Hippocampal formation (tissue), 2 donors: ENCODE results near the gene E2F7.

Experiments used
- DNase-seq, 2 donors: peaks; one replicate each; lab custom pipeline; 2025; lab: John Stamatoyannopoulos, UW

E2F7 gene

DNA sequence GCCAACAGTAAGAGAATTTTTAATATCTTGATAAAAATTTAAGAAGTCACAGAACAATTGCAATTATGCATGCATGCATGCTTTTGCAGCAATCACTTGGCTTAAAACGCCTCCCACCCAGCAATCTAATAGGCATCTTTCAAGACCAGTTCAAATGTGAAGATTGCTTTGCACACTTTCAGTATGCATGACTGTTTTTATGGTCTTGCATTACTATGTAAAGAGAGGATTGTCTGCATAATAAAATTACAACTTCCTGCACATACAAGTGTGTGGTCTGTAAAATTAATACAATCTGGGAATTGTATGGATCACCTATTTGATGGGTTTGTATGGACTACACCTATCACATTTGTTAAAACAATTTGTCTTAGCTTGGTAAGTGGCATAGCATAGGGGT is 48.8 kb downstream of the E2F7 start:
- no peak for DNase-seq

DNA sequence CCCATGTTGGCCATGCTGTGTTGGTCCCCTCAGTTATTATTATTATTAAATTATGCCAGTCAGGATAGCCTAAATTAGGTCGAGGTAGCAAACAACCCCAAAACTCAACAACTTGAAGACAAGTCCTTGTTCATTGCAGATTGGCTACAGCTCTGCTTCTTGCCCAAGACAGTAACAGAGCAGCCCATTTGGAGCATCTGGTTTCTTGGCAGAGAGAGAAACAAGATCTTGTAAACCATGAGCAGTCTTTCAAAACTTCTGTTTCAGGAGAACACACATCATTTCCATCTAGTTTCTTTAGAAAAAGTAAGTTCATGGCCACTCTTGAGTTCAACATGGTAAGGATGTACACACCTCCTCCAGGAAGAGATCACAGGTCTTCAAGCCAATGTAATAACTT is 52.3 kb downstream of the E2F7 start:
- DNase-seq, result no peak

DNA sequence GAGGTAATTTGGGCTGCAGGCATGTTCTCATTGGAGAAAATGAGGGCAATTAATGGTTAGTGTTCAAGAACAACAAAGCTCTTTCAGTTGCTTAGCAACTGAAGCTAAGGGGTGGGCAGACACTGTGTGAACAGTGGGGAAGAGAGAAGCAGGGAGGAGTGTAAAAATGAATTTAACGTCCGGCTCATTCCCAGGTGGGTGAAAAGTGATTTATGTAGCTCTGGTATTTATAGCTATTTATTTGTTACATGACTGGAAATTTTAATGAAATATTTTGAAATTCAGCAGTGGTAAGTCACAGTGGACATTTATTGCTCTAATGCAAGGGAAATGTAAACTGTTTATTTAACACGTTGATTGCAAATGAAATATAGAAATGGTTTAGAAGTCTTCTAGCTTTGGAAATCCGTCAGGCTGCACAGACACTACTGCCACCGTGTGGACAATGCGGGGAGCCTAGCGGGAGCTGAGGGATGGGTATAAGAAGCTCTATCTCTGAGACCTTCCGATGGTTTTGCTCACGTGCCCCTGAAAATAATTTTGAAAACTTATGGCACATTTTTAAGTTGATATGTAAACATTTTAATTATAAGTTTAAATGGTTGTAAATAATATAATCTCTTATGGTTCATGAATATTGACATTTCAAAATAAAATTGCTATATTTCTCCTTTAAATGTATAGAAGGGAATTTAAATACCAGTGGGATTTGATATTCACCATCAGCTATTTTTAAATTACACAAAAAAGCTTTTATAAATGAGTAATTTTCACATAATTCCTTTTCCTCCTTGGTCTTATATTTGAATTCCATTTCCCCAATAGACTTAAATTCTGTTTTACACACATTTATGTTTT is 54.4 kb downstream of the E2F7 start:
- peak; percentile 36 to 78 for DNase-seq

DNA sequence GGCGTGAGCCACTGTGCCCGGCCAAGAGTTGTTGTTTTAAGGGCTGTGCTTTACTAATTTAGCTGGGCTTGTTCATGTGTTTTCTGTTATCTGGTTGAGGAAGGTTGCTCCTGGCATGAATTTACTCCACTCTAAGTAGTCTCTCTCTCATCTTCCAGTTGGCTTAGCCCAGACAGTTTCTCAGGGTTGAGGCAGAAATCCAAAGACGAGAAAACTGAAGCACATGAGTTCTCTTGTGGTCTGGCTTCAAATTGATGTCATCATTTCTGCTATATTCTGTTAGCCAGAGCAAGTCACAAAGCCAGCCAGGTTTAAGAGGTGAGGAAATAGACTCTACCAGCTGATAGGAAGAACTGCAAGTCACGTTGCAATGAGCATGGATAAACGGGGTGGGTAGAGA is 57.9 kb downstream of the E2F7 start:
- no peak for DNase-seq

DNA sequence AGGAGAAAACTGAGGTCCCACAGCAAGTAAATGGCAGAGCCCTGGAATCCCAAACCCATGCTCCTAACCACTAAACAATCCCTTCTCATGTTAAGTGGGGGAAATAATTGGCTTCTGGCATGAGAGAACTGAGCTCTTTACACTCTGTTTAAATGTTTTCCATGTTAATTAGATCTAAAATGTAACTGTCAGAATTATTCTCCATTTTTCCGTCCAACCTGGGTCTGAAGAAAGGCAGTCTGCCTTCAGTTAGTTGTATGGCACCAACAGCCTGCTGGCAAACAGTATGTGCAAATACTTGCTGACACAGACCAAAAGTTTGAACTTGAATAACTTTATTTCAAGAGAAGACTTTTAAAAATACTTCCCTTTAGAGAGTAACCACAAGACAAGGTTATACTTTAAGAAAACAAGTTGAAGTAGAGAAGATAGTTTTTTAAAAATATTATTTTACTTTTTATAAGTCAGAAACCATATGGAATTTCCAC is 59.7 kb downstream of the E2F7 start:
- no peak for DNase-seq

DNA sequence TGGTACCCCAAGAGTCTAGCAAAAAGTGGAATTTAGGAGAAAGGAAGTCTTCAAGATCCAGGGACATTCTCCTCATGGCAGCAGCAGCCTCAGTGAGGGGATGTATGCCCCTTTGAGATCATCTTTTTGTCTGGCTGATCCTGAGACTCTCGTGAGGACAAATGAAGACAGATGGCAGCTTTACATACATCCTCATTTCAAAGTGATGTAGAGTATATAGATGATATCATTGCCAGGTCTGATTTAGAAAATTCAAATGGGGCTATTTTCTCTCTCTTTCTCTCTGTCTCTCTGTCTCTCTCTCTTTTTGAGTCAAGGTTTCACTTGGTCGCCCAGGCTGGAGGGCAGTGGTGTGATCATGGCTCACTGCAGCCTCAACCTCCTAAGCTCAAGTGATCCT is 61.5 kb downstream of the E2F7 start:
- no peak for DNase-seq

DNA sequence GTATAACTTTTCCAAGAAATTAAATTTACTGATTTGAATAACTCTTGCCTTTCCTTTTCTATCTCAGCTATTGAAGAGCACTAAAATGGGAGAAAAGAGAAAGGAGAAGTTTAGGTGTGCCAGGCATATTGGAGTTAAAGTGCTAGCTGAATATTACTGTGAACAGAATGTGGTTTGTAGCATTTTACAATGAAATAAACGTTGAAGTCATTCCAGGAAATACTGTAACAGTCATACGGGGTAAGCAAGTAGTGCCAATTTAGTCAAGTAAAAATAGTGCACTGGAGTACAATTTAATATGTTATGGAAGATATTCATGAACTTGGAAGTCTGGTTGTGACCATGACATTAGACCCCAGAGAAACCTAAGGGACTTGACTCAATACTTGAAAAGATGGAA is 62.1 kb downstream of the E2F7 start:
- DNase-seq, result no peak

DNA sequence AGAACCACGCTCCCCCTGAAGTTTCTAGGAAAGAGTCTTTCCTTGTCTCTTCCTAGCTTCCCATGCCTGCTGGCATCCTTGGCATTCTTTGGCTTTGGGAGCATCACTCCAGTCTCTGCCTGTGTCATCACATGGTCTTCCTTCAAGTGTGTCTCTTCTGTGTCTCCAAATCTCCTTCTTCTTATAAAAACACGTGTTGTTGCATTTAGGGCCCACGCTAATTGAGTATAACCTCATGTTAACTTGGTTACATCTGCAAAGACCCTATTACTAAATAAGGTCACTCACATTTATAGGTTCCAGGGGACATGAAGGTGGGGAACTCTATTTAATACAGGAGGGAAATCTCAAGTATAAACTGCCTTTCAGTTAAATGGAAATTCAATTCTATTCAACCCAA is 63.0 kb downstream of the E2F7 start:
- no peak for DNase-seq

DNA sequence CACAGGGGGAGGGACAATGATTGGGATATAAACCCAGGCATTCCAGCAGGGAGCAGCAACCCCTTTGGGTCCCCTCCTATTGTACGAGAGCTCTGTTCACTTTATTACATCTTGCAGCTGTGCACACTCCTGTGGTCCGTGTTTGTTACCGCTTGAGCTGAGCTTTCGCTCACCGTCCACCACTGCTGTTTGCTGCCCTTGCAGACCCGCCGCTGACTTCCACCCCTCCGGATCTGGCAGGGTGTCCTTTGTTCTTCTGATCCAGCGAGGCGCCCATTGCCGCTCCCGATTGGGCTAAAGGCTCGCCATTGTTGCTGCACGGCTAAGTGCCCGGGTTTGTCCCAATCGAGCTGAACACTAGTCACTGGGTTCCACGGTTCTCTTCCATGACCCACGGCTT is 64.1 kb downstream of the E2F7 start:
- DNase-seq, result no peak

DNA sequence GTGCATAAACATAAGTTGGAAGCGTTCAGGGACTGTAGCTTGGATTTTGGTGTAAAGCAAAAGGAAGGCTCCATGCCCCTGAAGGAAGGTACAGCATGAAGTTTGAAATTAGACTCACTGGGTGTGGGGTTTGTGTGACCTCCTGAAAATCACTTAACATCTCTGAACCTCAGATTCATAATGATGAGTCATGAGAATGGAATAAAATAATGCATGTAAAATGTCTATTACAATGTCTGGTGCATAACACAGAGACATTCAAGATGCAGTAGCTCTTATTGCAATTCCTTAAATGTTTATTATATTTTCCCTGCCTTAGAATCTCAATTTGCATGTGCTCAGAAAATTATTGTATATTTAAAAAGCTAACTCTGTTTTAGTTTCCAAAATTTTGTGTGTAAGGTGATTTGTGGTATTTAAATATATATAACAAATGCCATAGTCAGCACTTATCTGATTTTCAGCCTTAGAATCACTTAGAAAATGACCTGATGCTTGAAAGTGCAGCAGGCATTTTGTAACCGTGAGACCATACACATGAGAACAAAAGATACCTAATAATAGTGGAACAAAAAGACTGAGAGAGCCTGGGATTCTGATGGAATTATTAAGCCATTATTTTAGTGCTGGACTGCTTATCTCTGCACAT is 66.3 kb downstream of the E2F7 start:
- DNase-seq, result no peak

DNA sequence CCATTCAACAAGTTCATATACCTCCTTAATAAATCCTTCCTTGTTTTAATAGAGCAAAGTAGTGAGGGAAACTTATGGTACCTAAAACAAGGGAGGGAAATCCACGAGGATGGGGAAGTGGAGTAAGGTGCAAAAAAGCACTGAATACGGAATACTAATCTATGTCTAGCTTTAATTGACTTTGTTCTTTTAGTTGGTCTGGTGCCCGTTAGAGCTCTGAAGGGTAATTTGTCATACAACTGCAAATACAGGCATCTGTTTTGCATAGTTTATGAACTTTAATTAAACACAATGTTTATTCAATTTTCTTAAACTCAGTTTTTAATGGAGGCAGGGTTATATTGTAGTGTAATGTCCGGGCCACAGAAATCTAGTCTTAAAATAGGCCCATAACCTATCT is 67.0 kb downstream of the E2F7 start:
- no peak for DNase-seq

DNA sequence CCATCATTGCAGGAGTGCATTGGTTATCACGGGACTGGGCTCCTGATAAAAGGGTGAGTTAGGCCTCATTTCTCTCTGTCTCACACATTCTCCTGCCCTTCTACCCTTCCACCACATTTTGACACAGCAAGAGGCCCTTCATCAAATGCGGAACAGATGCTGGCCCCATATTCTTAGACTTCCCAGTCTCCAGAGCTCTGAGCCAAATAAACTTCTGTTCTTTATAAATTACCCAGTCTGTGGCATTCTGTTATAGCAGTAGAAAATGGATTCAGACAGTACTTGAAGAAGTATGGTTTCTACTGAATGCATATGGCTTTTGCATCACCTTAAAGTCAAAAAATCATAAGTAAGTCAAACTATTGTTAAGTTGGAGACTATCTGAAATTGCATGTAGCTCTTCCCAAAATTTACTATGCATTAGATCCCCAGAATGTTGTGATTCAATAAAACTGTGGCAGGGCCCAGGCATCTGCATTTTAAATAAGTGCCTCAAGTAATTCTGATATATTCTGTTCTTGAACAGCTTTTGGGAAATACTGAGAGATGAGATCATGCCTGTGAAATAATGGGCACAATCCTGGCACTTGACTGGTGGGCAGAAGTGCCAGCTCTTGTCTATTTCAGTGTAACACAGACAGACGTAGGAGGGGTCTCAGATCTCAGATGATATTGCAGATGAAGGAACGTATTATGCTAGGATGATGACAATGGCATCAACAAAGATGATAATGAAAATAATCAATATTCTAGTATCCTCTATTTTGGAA is 68.2 kb downstream of the E2F7 start:
- DNase-seq, result no peak

DNA sequence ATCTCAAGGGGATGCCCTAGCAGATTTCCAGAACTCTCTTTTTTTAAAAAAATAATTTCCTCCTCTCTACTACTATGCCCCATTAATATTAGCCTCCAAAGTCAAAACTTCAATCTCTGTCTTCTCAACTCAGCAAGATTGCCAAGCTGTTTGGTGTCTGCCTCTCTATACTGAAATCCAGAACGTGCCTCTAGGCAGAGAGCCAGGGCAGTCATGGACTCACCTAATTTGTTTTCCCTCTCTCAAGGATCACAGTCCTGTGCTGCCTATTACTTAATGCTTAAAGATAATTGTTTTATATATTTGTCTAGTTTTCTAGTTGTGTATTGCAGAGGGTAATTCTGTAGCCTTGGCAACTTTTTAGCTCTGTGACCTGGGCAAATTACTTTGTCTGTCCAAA is 74.7 kb downstream of the E2F7 start:
- DNase-seq, result no peak

DNA sequence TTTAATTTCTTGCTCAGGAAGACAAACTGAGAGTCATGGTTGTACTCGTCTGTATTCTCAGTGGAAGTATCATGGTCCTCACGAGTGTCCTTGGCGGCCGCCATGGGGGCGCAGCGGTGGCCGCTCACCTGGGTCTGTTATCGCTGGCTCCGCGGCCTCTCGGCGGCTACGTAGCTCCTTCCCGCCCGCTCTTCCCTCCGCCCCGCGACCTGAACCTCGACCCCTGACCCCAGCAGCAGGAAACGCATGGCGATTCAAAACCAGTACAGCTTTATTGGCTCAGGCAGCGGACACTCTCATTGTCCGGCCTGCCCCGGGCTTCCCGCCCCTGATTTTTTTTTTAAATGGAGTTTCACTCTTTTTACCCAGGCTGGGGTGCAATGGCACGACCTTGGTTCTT is 80.8 kb downstream of the E2F7 start:
- DNase-seq, result no peak

DNA sequence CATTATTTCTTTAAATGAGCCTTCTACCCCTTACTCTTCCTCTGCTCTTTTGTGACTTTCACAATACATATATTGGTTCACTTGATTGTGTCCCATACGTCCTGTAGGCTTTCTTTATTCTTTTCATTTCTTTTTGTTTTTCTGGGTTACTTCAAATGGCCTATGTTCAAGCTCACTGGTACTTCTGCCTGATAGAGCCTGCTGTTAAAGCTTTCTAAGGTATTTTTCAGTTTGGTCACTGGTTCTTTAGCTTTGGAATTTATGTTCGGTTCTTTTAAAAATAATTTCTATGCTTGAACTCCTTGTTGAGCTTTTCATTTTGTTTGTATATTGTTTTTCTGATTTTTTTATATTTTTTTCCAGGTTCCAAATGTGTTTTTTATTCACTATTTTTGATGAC is 81.9 kb downstream of the E2F7 start:
- DNase-seq, result no peak

DNA sequence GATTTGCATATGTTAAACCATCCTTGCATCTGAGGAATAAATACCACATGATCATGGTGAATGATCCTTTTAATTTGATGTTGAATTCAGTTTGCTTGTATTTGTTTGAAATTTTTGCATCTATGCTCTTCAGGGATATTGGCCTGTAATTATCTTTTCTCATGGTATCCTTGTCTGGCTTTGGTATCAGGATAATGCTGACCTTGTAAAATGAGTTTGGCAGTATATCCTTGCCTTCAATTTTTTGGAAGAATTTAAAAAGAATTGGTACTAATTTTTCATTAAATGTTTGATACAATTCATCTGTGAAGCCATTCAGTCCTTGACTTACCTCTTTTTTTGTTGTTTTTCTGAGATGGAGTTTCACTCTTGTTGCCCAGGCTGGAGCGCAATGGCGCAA is 85.2 kb downstream of the E2F7 start:
- no peak for DNase-seq

DNA sequence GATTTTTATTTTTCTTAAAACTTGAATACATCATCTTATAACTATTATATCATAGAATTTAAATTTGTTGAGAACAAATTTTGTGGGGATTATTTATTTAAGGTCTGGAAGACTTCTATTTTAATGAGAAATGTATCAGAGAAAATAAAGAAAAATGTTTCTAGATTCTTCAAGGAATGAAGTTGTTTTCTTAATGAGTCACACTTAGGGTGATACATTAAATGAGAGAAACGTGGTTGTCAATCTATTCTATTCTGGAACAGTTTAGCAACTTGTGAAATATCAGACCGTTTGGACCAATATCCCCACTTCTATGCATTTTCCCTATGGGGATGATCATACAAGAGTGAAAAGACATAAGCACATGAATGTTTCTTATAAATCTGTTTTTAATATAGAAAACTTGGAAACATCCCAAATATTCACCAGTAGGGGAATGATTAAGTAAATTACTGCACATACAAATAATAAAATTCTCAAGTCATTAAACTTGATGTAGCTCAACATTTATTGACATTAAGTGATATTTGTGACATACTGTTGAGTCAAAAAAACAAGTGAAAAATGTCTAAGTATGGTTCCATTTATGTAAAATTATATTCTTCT is 88.5 kb downstream of the E2F7 start:
- DNase-seq, result no peak
